Sigmoid colon (tissue), 4 donors: ENCODE data around the gene TRIM74.
"Not testable (repeated sequence)": the region's sequence is repeated elsewhere in the genome, so short reads cannot be mapped to it uniquely, and the experiment has no call there.

Experiments used
- CTCF ChIP-seq, 4 experiments: fragments of 450-650 bp in 3 of 4; fragments of 200-600 bp in 1 of 4; IDR thresholded peaks; one replicate each; pipeline ENCODE4 v1.5.1; 2016 to 2019; ENCODE audit warnings: antibody characterized with exemption in 4 of 4, mild to moderate bottlenecking in 3 of 4, moderate library complexity in 2 of 4
- EP300 ChIP-seq, 4 donors: sonication (generic); formaldehyde crosslinking; IDR thresholded peaks; one replicate each; pipeline ENCODE4 v1.6.1; 2017; ENCODE audit warnings: antibody characterized with exemption in 4 of 4
- POLR2A ChIP-seq, 2 donors: fragments of 450-650 bp; IDR thresholded peaks; one replicate each; pipeline ENCODE4 v1.6.1; 2016; ENCODE audit warnings: antibody characterized with exemption in 2 of 2, mild to moderate bottlenecking in 2 of 2, moderate library complexity in 2 of 2

GRCh38 chr7:72960626-72961345 lies 8.5 kb downstream of the TRIM74 start:
- TF ChIP-seq CTCF, EP300, POLR2A (IDR thresholded peaks at IDR 0.05): not testable (repeated sequence)
